Measurements from ENCODE around the gene RHOBTB3.

The RHOBTB3 gene

GRCh38 chr5:95713960-95714710 lies 17.0 kb upstream of the RHOBTB3 start:
- DNase-seq: no peak

- peak in 1 of 5 donors; percentile 53 for DNase-seq
Observed at GRCh38 chr5:95715799-95716461, 15.2 kb upstream of the RHOBTB3 start.

GRCh38 chr5:95717439-95717838 lies 13.7 kb upstream of the RHOBTB3 start:
- DNase-seq: no peak

GRCh38 chr5:95718203-95718602 lies 12.9 kb upstream of the RHOBTB3 start:
- peak in 1 of 5 donors; percentile 51 for DNase-seq

- no peak for DNase-seq
Observed at GRCh38 chr5:95718738-95719137, 12.4 kb upstream of the RHOBTB3 start.

GRCh38 chr5:95720094-95720786 lies 10.9 kb upstream of the RHOBTB3 start:
- DNase-seq: no peak

GRCh38 chr5:95721582-95722295 lies 9.4 kb upstream of the RHOBTB3 start:
- no peak for DNase-seq

GRCh38 chr5:95723632-95724369 lies 7.3 kb upstream of the RHOBTB3 start:
- DNase-seq: no peak

- no peak for DNase-seq
Observed at GRCh38 chr5:95725071-95725820, 5.9 kb upstream of the RHOBTB3 start.

GRCh38 chr5:95725937-95726810 lies 5.0 kb upstream of the RHOBTB3 start:
- no peak for DNase-seq

- DNase-seq: no peak
Observed at GRCh38 chr5:95726811-95727763, 4.0 kb upstream of the RHOBTB3 start.

- no peak for DNase-seq
Observed at GRCh38 chr5:95727764-95728191, 3.4 kb upstream of the RHOBTB3 start.

GRCh38 chr5:95728494-95729114 lies 2.5 kb upstream of the RHOBTB3 start:
- no peak for DNase-seq

GRCh38 chr5:95729115-95730010 lies 1.8 kb upstream of the RHOBTB3 start:
- DNase-seq: no peak

GRCh38 chr5:95730011-95730700 lies 980 bp upstream of the RHOBTB3 start:
- no peak for DNase-seq

- peak; percentile 8 to 16 (median 12) for DNase-seq
Observed at GRCh38 chr5:95731571-95732554, 727 bp downstream of the RHOBTB3 start.

All from T-helper 1 cell (primary cell).